H1 (cell line): Measurements from ENCODE around the gene FSD1. TPM values are rescaled to one million over a fixed set of nuclear protein-coding genes. Genes with fewer than 3 reads are reported as not detected.

Source experiments
- CTCF ChIA-PET: fragments of 300-600 bp; sonication (Branson Sonifier 250); formaldehyde crosslinking; loops from one replicate; lab custom pipeline; 2021; ENCODE audit not compliant: partially characterized antibody; lab: Charles Lee
- POLR2A ChIA-PET: fragments of 300-600 bp; sonication (Branson Sonifier 250); formaldehyde crosslinking; loops from one replicate; lab custom pipeline; 2021; ENCODE audit warnings: inconsistent platforms; ENCODE audit not compliant: partially characterized antibody; lab: Charles Lee
- DNase-seq, 2 experiments: peaks; one replicate each; pipeline versions ENCODE4 v3.0.0 to v3.0.0-alpha.2; 2010 to 2022; ENCODE audit warnings: low spot score in 2 of 2, low read depth in 1 of 2, mixed read lengths in 1 of 2
- FAIRE-seq: peaks from 2 replicates; lab custom pipeline; 2011; peaks lifted over from hg19 to GRCh38; lab: Jason Lieb, UNC
- H2AFZ ChIP-seq: 2 replicates; pipeline ENCODE4 v1.8.1; 2012; ENCODE audit warnings: low read length, inconsistent platforms
- H2AK5ac ChIP-seq: 2 replicates; pipeline ENCODE4 v1.6.1; 2013; ENCODE audit warnings: low read depth, low read length
- H2BK120ac ChIP-seq: replicated peaks from 2 replicates; pipeline ENCODE3; 2013; ENCODE audit warnings: low read depth, low read length, inconsistent platforms
- H2BK12ac ChIP-seq: 2 replicates; pipeline ENCODE4 v1.6.1; 2013; ENCODE audit warnings: low read depth, low read length
- H2BK15ac ChIP-seq: 2 replicates; pipeline ENCODE4 v1.6.1; 2013; ENCODE audit warnings: low read length
- H2BK20ac ChIP-seq: 2 replicates; pipeline ENCODE4 v1.6.1; 2013; ENCODE audit warnings: low read length
- H2BK5ac ChIP-seq: 2 replicates; pipeline ENCODE4 v1.6.1; 2013; ENCODE audit warnings: low read depth, low read length
- H3K14ac ChIP-seq: 2 replicates; pipeline ENCODE4 v1.6.1; 2013; ENCODE audit warnings: inconsistent platforms; ENCODE audit not compliant: insufficient read length
- H3K18ac ChIP-seq: 2 replicates; pipeline ENCODE4 v1.6.1; 2013; ENCODE audit warnings: low read length; ENCODE audit errors: extremely low read depth
- H3K23ac ChIP-seq: 2 replicates; pipeline ENCODE4 v1.6.1; 2013; ENCODE audit warnings: inconsistent platforms; ENCODE audit not compliant: insufficient read length
- H3K23me2 ChIP-seq: 2 replicates; pipeline ENCODE4 v1.6.1; 2013; ENCODE audit warnings: low read depth, low read length
- H3K27ac ChIP-seq: 2 replicates; pipeline ENCODE4 v1.6.1; 2011; ENCODE audit warnings: low read depth, low read length, inconsistent platforms
- H3K27me3 ChIP-seq, 4 experiments: replicated peaks in 1 of 4; 1 replicate in 1 of 4; 2 replicates in 3 of 4; pipeline versions ENCODE4 v1.6.1 to v1.8.1; 2011 to 2013; ENCODE audit warnings: low read length in 3 of 4, mild to moderate bottlenecking in 3 of 4, inconsistent platforms in 2 of 4, mixed read lengths in 2 of 4, moderate library complexity in 1 of 4; ENCODE audit not compliant: control insufficient read depth in 3 of 4, insufficient read depth in 3 of 4; ENCODE audit errors: extremely low read depth in 1 of 4
- H3K36me3 ChIP-seq, 4 experiments: 2 replicates each; pipeline versions ENCODE4 v1.6.1 to v1.8.1; 2011 to 2013; ENCODE audit warnings: mild to moderate bottlenecking in 4 of 4, low read length in 3 of 4, moderate library complexity in 2 of 4, control low read depth in 1 of 4, inconsistent platforms in 1 of 4; ENCODE audit not compliant: insufficient read depth in 4 of 4, control insufficient read depth in 2 of 4
- H3K4ac ChIP-seq: replicated peaks from 2 replicates; pipeline ENCODE3; 2013; ENCODE audit warnings: low read length, low read depth, mixed read lengths, inconsistent platforms; ENCODE audit not compliant: insufficient read length
- H3K4me1 ChIP-seq, 4 experiments: replicated peaks in 1 of 4; 1 replicate in 1 of 4; 2 replicates in 3 of 4; pipeline versions ENCODE4 v1.6.1 to v1.8.1; 2011 to 2013; ENCODE audit warnings: low read length in 3 of 4, inconsistent platforms in 2 of 4, mixed read lengths in 1 of 4; ENCODE audit not compliant: insufficient read depth in 4 of 4, control insufficient read depth in 3 of 4
- H3K4me2 ChIP-seq, 2 experiments: 2 replicates each; pipeline versions ENCODE4 v1.6.1 to v1.8.1; 2011 to 2013; ENCODE audit warnings: low read depth in 2 of 2, low read length in 2 of 2, control low read depth in 1 of 2, inconsistent platforms in 1 of 2, mild to moderate bottlenecking in 1 of 2; ENCODE audit not compliant: insufficient read depth in 1 of 2
- H3K4me3 ChIP-seq, 4 experiments: fragments of 200-600, 300-600 bp in 1 of 4; sonication (generic), shearing (Covaris generic), sonication (Bioruptor Twin) in 1 of 4; 2 replicates each; pipeline versions ENCODE4 v1.5.1 to v1.8.1; 2011 to 2016; ENCODE audit warnings: low read length in 4 of 4, low read depth in 3 of 4, control low read depth in 2 of 4, inconsistent platforms in 2 of 4, mild to moderate bottlenecking in 2 of 4, mixed read lengths in 1 of 4, moderate library complexity in 1 of 4; ENCODE audit not compliant: insufficient read depth in 2 of 4; ENCODE audit errors: extremely low read depth in 1 of 4
- H3K56ac ChIP-seq: replicated peaks from 2 replicates; pipeline ENCODE3; 2013; ENCODE audit warnings: low read depth, mild to moderate bottlenecking, mixed read lengths, low read length, inconsistent platforms; ENCODE audit not compliant: insufficient read length
- H3K79me1 ChIP-seq: 2 replicates; pipeline ENCODE4 v1.6.1; 2013; ENCODE audit warnings: low read depth, low read length, control low read depth
- H3K79me2 ChIP-seq, 2 experiments: 2 replicates each; pipeline versions ENCODE4 v1.6.1 to v1.8.1; 2012 to 2013; ENCODE audit warnings: low read length in 2 of 2, mild to moderate bottlenecking in 2 of 2, inconsistent platforms in 1 of 2; ENCODE audit not compliant: insufficient read depth in 2 of 2, control insufficient read depth in 1 of 2
- H3K9ac ChIP-seq, 4 experiments: replicated peaks in 1 of 4; 1 replicate in 1 of 4; 2 replicates in 3 of 4; pipeline versions ENCODE4 v1.6.1 to v1.8.1; 2011 to 2013; ENCODE audit warnings: low read depth in 3 of 4, low read length in 3 of 4, control low read depth in 2 of 4, mild to moderate bottlenecking in 2 of 4, moderate library complexity in 2 of 4, inconsistent platforms in 1 of 4; ENCODE audit errors: extremely low read depth in 1 of 4
- H3K9me3 ChIP-seq, 2 experiments: 2 replicates each; pipeline versions ENCODE4 v1.6.1 to v1.8.1; 2012 to 2013; ENCODE audit warnings: mild to moderate bottlenecking in 2 of 2, moderate library complexity in 2 of 2, control low read depth in 1 of 2, inconsistent platforms in 1 of 2, low read depth in 1 of 2, low read length in 1 of 2, mixed read lengths in 1 of 2; ENCODE audit not compliant: insufficient read depth in 2 of 2
- H4K20me1 ChIP-seq, 2 experiments: replicated peaks in 1 of 2; 2 replicates each; pipeline versions ENCODE3 to v1.8.1; 2011 to 2013; ENCODE audit warnings: inconsistent platforms in 2 of 2, low read length in 2 of 2, mild to moderate bottlenecking in 1 of 2; ENCODE audit not compliant: insufficient read depth in 2 of 2, control insufficient read depth in 1 of 2
- H4K5ac ChIP-seq: 2 replicates; pipeline ENCODE4 v1.6.1; 2013; ENCODE audit warnings: low read length, low read depth, mixed read lengths, inconsistent platforms; ENCODE audit not compliant: insufficient read length
- H4K8ac ChIP-seq: 2 replicates; pipeline ENCODE4 v1.8.0; 2013; ENCODE audit warnings: mild to moderate bottlenecking, moderate library complexity, low read length, inconsistent platforms; ENCODE audit not compliant: insufficient read depth; ENCODE audit errors: extremely low read depth
- H4K91ac ChIP-seq: replicated peaks from 2 replicates; pipeline ENCODE3; 2013; ENCODE audit warnings: low read length, mixed read lengths, inconsistent platforms; ENCODE audit not compliant: insufficient read length
- CREB1 ChIP-seq: IDR thresholded peaks from 2 replicates; pipeline ENCODE4 v1.6.1; 2012; ENCODE audit warnings: inconsistent platforms
- E2F6 ChIP-seq: IDR thresholded peaks from 2 replicates; pipeline ENCODE4 v1.6.1; 2012; ENCODE audit warnings: inconsistent platforms
- EZH2 ChIP-seq: fragments of 200-600 bp; sonication (generic); IDR thresholded peaks from 2 replicates; pipeline ENCODE4 v1.7.1; 2012; ENCODE audit warnings: low read depth, mild to moderate bottlenecking, moderate library complexity, low read length, inconsistent platforms; ENCODE audit not compliant: severe bottlenecking
- KDM1A ChIP-seq: fragments of 200-600, 300-600 bp; sonication (generic); IDR thresholded peaks from 2 replicates; pipeline ENCODE4 v1.7.1; 2016; ENCODE audit warnings: mild to moderate bottlenecking, low read length, borderline replicate concordance
- MAX ChIP-seq: IDR thresholded peaks from 2 replicates; pipeline ENCODE4 v1.6.1; 2012; ENCODE audit warnings: inconsistent platforms
- POU5F1 ChIP-seq: IDR thresholded peaks from 2 replicates; pipeline ENCODE4 v1.6.1; 2011; ENCODE audit warnings: low read depth, mild to moderate bottlenecking, low read length, moderate library complexity
- SIN3A ChIP-seq, 2 experiments: IDR thresholded peaks in 1 of 2; conservative IDR thresholded peaks in 1 of 2; 2 replicates each; pipeline ENCODE4 v1.6.1; 2011 to 2012; ENCODE audit warnings: low read length in 2 of 2, improper control_type of control experiment in 1 of 2, low read depth in 1 of 2, mild to moderate bottlenecking in 1 of 2
- SIX5 ChIP-seq: IDR thresholded peaks from 2 replicates; pipeline ENCODE4 v1.6.1; 2011; ENCODE audit warnings: mild to moderate bottlenecking, low read depth, low read length
- SP2 ChIP-seq: IDR thresholded peaks from 2 replicates; pipeline ENCODE4 v1.6.1; 2012; ENCODE audit warnings: mild to moderate bottlenecking, low read length, inconsistent platforms
- TAF1 ChIP-seq: IDR thresholded peaks from 2 replicates; pipeline ENCODE4 v1.6.1; 2011; ENCODE audit warnings: mild to moderate bottlenecking, low read depth, low read length
- TCF12 ChIP-seq: IDR thresholded peaks from 2 replicates; pipeline ENCODE4 v1.6.1; 2011; ENCODE audit warnings: low read depth, mild to moderate bottlenecking, low read length
- WGBS, 2 experiments: shearing (Covaris generic) in 1 of 2; methylation state at CpG; one replicate each; pipeline versions ENCODE4 v1.1.6 to v1.1.7; 2013 to 2015; ENCODE audit warnings: low lambda C conversion rate in 2 of 2, mixed read lengths in 2 of 2, inconsistent platforms in 1 of 2, low coverage in 1 of 2, missing lambda C conversion rate in 1 of 2; ENCODE audit not compliant: insufficient replicate concordance in 2 of 2, insufficient coverage in 1 of 2, insufficient read length in 1 of 2; ENCODE audit errors: extremely low coverage in 1 of 2, missing lambda C conversion rate in 1 of 2; 5-methylcytosine and 5-hydroxymethylcytosine counted together
- polyA plus RNA-seq, 7 experiments: library from polyadenylated mRNA; depleted of rRNA in 3 of 7; stranded (reverse) in 5 of 7; unstranded in 2 of 7; fragments of >200 nt in 5 of 7; fragments of 200-250 nt in 2 of 7; gene quantifications; 1 replicate in 5 of 7; 2 replicates in 1 of 7; 4 replicates in 1 of 7; pipeline versions ENCODE4 v1.2.1 to v1.2.3, GENCODE V29; 2011 to 2013; ENCODE audit warnings: missing spikeins in 2 of 7, mixed read lengths in 2 of 7
- total RNA-seq: library from RNA; stranded (reverse); fragmentation: NEBNext Ultra II Directional; extraction: Animal tissue kit (Norgen Biotek cat#: 25700); gene quantifications from 2 replicates; pipeline ENCODE4 v1.2.1, GENCODE V29; 2021

The FSD1 gene
- total and polyA plus RNA-seq, 2 of the 8 experiments (the other 6 are each of a cell fraction or from before 2014, with no cell fraction given): 58.8 to 181 TPM

GRCh38 chr19:4295972-4296771, 8.2 kb upstream of the FSD1 start:
- no peak overlapping the region for H4K5ac ChIP-seq
- H3K9me3 ChIP-seq: no peaks in the 10 kb centered on the region
- H3K27ac ChIP-seq: no peak overlapping the region
- H3K4me2 ChIP-seq: no peak overlapping the region
- no peaks in the 10 kb centered on the region for H3K27me3 ChIP-seq
- H2BK20ac ChIP-seq: no peak overlapping the region
- H2BK12ac ChIP-seq: no peak overlapping the region
- ChIA-PET CTCF (interaction anchor here (0.8 to 4.9 kb wide), 11 partner anchors 8 to 229 kb away, joined by 3 to 47 read pairs (median 3); partner anchors contain the start of gene MPND), POLR2A (interaction anchor here (0.6 to 1.4 kb wide), 6 partner anchors 12 to 144 kb away, joined by 3 to 6 read pairs (median 3); no protein-coding TSS in a partner anchor)
- no peaks in the 10 kb centered on the region for H3K23me2 ChIP-seq
- H2AK5ac ChIP-seq: no peak overlapping the region
- no peak overlapping the region for H3K4me3 ChIP-seq
- H3K23ac ChIP-seq: no peak overlapping the region
- no peaks in the 10 kb centered on the region for H3K36me3 ChIP-seq
- TF ChIP-seq TCF12: no peak
- TF ChIP-seq MAX: peak; percentile 65
- no peak for TF ChIP-seq SP2
- TF ChIP-seq TAF1: no peak
- TF ChIP-seq KDM1A: peak; percentile 96
- TF ChIP-seq POU5F1: no peak
- TF ChIP-seq SIX5: no peak
- TF ChIP-seq E2F6: no peak
- TF ChIP-seq EZH2: no peak
- 0 out of 4 replicates have a peak, but pooled peaks of 1 of the 2 experiments have one; percentile 6 for TF ChIP-seq SIN3A (conservative IDR thresholded peaks at IDR 0.05 in 1 of 2, IDR thresholded peaks at IDR 0.05 in 1 of 2; ENCODE audit: low read depth in 1 of 2, low read length in 2 of 2)
- no peak for TF ChIP-seq CREB1
- TF ChIP-seq, all 59 proteins: peak for 3
- 66% methylated on average over 14 of the region's 14 CpGs; no CpG with 5 or more reads in 1 of the 2 experiments for WGBS, 2 experiments
- Histone ChIP-seq H2BK5ac (no peak overlapping the region), H3K56ac (no peak overlapping the region), H2BK15ac (no peak overlapping the region), H3K79me2 (no peaks in the 10 kb centered on the region), H4K20me1 (no peaks in the 10 kb centered on the region), H3K18ac (no peak overlapping the region), H2BK120ac (no peak overlapping the region), H3K4me1 (peaks cover 0 to 10% (median 1%) of the 10 kb centered on the region in 4 experiments; a peak in 4 of 7 replicates), H3K9ac (no peak overlapping the region), H3K14ac (no peak overlapping the region), H4K91ac (no peak overlapping the region), H4K8ac (no peak overlapping the region; the same call in 1 of the 2 replicates), H2AFZ (no peak overlapping the region), H3K4ac (no peak overlapping the region), H3K79me1 (no peaks in the 10 kb centered on the region)
- DNase-seq (no peak), FAIRE-seq (no peak)
